Activated T-cell treated with anti-CD3 and anti-CD28 coated beads, Interleukin-2, amount 50 U/mL, for 1 hour (primary cell): Measurements from ENCODE around the gene MED25.
A peak's percentile ranks its signal among the peaks of the same experiment; 100 is the strongest.

Experiments used
- DNase-seq: peaks from one replicate; pipeline ENCODE4 v3.0.0-alpha.2; 2020

The MED25 gene

GRCh38 chr19:49817964-49818648 is at the start of gene MED25:
Gene MED25 (plus strand): TSS chr19:49818289. CDS start chr19:49818342, 53 bp downstream.
- peak; percentile 94 for DNase-seq

- DNase-seq = no peak
These were observed 47.6 kb upstream of the MED25 start for GRCh38 chr19:49770529-49770928.

- no peak for DNase-seq
These were observed 46.4 kb upstream of the MED25 start for GRCh38 chr19:49771674-49772139.

- no peak for DNase-seq
These were observed 45.1 kb upstream of the MED25 start for GRCh38 chr19:49772850-49773432.

- no peak for DNase-seq
These were observed 44.3 kb upstream of the MED25 start for GRCh38 chr19:49773663-49774350.

GRCh38 chr19:49774969-49775368 is 43.1 kb upstream of the MED25 start:
- DNase-seq = no peak

- DNase-seq = no peak
These were observed 42.2 kb upstream of the MED25 start for GRCh38 chr19:49775742-49776370.

GRCh38 chr19:49776371-49776764 is 41.7 kb upstream of the MED25 start:
- no peak for DNase-seq

- no peak for DNase-seq
These were observed 38.1 kb upstream of the MED25 start for GRCh38 chr19:49779731-49780555.

GRCh38 chr19:49780861-49781260 is 37.2 kb upstream of the MED25 start:
- DNase-seq = no peak

- DNase-seq = no peak
These were observed 36.7 kb upstream of the MED25 start for GRCh38 chr19:49781394-49781793.

- DNase-seq = no peak
These were observed 35.6 kb upstream of the MED25 start for GRCh38 chr19:49782515-49782914.

- DNase-seq = no peak
These were observed 31.7 kb upstream of the MED25 start for GRCh38 chr19:49786376-49786820.

- no peak for DNase-seq
These were observed 30.3 kb upstream of the MED25 start for GRCh38 chr19:49787746-49788145.

GRCh38 chr19:49788857-49789256 is 29.2 kb upstream of the MED25 start:
- no peak for DNase-seq

- no peak for DNase-seq
These were observed 27.2 kb upstream of the MED25 start for GRCh38 chr19:49790866-49791265.

GRCh38 chr19:49791776-49792445 is 26.2 kb upstream of the MED25 start:
- DNase-seq = no peak

- DNase-seq = no peak
These were observed 25.1 kb upstream of the MED25 start for GRCh38 chr19:49792829-49793560.

GRCh38 chr19:49793561-49793840 is 24.6 kb upstream of the MED25 start:
- no peak for DNase-seq

GRCh38 chr19:49795615-49796014 is 22.5 kb upstream of the MED25 start:
- no peak for DNase-seq

GRCh38 chr19:49798574-49798973 is 19.5 kb upstream of the MED25 start:
- DNase-seq = no peak
